ENCODE results near the gene TMEM245.

TMEM245 gene

DNA sequence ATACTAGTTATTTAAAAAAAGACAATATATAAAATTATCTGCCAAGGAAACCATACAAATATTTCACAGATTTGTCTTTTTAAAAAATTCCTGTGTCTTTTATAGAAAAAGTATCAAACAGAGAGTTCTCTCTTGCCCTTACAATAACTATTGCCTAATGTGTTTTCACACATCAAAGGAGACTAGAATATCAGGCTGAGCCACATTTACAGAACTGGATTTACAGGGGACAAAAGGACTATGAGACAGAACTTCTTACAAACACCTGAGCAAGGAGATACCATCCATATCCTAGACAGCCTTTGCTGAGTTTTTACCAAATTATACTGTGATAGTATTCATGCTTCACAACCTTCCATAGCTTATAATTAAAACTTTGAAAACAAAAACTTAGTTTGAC lies 34.2 kb downstream of the TMEM245 start:
- TF ChIP-seq, protein P1, sequence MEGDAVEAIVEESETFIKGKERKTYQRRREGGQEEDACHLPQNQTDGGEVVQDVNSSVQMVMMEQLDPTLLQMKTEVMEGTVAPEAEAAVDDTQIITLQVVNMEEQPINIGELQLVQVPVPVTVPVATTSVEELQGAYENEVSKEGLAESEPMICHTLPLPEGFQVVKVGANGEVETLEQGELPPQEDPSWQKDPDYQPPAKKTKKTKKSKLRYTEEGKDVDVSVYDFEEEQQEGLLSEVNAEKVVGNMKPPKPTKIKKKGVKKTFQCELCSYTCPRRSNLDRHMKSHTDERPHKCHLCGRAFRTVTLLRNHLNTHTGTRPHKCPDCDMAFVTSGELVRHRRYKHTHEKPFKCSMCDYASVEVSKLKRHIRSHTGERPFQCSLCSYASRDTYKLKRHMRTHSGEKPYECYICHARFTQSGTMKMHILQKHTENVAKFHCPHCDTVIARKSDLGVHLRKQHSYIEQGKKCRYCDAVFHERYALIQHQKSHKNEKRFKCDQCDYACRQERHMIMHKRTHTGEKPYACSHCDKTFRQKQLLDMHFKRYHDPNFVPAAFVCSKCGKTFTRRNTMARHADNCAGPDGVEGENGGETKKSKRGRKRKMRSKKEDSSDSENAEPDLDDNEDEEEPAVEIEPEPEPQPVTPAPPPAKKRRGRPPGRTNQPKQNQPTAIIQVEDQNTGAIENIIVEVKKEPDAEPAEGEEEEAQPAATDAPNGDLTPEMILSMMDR (conservative IDR thresholded peaks at IDR 0.05; ENCODE audit: control insufficient read depth, insufficient read depth, low read depth, low read length), result no peak

DNA sequence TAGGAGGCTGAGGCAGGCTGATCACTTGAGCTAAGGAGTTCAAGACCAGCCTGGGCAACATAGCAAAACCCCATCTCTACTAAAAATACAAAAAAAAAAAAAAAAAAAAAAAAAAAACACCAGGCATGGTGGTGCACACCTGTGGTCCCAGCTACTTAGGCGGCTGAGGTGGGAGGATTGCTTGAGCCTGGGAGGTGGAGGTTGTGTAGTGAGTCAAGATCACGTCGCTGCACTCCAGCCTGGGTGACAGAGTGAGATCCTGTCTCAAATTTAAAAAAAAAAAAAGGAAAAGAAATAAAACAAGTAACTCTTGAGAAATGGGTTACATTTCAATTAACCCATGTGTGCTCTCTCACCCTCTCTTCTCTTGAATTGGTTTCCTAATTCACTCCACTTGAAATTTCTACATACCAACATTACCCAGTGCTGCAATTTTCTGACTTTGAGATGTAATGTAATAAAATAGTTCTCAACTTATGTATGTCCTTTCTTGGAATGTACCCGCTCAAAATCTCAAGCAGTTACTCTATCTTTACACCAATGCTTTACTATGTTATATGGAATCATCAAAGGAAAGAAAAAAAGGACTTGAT lies 35.8 kb downstream of the TMEM245 start:
- H3K4me3 ChIP-seq (ENCODE audit: control insufficient read depth, low read depth, low read length), result no peak overlapping the region
- TF ChIP-seq, protein P1 (conservative IDR thresholded peaks at IDR 0.05; ENCODE audit: control insufficient read depth, insufficient read depth, low read depth, low read length), result no peak
- DNase-seq (ENCODE audit: low read depth), result no peak

More for the DNA sequence above, 34.2 kb downstream of the TMEM245 start:
- no peak for DNase-seq (ENCODE audit: low read depth)
- H3K4me3 ChIP-seq (ENCODE audit: control insufficient read depth, low read depth, low read length), result no peak overlapping the region

DNA sequence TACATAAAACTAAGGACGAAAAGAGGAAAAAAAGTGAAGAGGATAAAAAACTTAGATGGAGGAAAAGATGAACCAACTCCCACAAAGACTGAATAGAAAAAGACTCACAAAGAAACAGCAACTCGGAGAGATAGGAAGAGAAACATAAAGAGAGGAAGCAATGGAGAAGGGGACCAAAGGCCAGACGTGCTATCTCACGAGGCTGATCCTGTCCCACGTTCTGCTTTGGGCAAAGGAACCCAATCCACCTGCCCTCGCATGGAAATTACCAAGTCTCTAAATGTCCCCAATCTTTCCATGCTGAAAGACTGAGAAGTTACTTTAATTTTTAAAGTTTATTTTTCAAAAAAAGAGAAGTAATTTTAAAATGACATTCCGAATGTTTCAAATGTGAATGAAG lies 36.6 kb downstream of the TMEM245 start:
- TF ChIP-seq, protein P1 (conservative IDR thresholded peaks at IDR 0.05; ENCODE audit: control insufficient read depth, insufficient read depth, low read depth, low read length), result no peak
- H3K4me3 ChIP-seq (ENCODE audit: control insufficient read depth, low read depth, low read length), result no peak overlapping the region
- no peak for DNase-seq (ENCODE audit: low read depth)

DNA sequence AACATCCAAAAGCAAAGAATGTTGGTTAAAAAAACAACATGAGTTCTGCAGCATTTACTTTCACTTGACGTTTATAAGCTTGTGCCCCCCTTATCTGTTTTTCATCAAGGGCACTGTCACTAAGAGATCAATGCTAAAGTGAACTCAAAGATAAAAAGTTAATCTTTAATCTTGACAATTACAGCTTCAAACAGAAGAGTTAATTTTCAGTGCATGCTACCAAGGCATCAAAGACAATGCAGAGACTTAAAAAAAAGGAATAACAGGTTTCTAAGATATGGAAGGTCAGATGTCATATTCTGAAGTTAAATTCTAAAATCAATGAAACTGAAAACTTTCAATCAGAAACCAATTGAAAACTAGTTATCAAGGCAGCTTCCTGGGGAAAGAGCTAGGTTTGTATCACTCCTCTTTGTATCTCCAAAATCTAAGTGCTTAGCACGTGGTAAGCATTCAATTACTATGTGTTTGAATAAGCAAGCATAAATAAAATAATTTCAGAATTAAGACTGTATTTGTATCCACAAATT lies 37.6 kb downstream of the TMEM245 start:
- TF ChIP-seq, protein P1 (conservative IDR thresholded peaks at IDR 0.05; ENCODE audit: control insufficient read depth, insufficient read depth, low read depth, low read length), result no peak
- H3K4me3 ChIP-seq (ENCODE audit: control insufficient read depth, low read depth, low read length), result no peak overlapping the region
- no peak for DNase-seq (ENCODE audit: low read depth)

DNA sequence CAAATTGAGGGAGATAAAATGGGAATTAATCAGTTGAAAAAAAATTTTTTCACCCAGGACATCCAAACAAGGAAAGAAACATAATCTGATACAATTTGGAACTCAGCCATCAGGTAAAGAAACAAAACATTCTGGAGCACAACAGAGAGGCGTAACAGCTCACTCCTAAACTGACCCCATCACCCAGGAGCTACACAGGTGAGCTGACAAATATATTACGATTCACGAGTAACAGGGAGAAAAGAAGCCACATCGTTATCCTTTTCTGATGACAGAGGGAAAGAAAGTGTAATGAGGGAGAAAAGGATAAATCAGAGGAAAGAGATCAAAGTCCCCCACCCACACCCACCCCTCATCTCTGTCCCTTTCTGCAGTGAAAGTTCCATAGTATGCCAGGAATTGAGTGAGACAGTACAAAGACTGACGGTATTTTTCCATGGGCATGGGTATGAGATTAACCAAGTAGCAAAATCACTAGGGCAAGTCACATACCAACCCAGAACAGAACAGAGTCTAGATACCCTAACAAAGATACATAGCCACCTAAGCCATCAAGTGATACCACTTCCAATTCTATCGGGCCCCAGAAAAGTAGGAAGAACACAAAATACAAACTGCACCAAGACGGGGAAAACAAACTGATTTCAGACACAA lies 45.4 kb downstream of the TMEM245 start:
- TF ChIP-seq, protein P1 (conservative IDR thresholded peaks at IDR 0.05; ENCODE audit: control insufficient read depth, insufficient read depth, low read depth, low read length), result no peak
- no peak for DNase-seq (ENCODE audit: low read depth)
- H3K4me3 ChIP-seq (ENCODE audit: control insufficient read depth, low read depth, low read length), result no peak overlapping the region

DNA sequence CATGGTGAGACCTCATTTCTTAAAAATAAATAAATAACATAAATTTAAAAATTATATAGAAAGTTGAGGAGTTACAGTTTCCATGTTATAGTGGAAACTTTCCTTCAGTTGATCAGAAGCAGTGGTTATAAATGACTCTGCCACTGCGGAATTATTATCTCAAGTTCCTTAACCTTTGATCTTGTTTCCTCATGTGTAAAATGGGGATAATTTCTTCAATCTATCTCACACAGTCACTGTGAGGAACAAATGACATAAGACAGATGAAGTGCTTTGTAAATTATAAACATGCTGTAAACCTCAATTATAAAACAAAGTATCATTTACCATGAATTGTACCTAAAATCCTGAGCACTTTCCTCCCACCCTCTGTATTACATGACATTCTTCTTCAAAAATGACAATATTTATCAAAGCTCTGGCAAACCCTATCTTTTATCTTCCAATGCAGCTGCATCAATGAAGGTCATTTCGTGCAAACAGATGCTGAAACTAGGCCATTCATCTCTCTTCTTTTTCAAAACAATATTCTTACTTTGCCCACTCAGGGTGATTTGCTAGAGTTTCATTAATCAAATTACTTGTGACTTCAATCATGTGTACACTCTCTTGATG lies 46.8 kb downstream of the TMEM245 start:
- DNase-seq (ENCODE audit: low read depth), result no peak
- H3K4me3 ChIP-seq (ENCODE audit: control insufficient read depth, low read depth, low read length), result no peak overlapping the region
- TF ChIP-seq, protein P1 (conservative IDR thresholded peaks at IDR 0.05; ENCODE audit: control insufficient read depth, insufficient read depth, low read depth, low read length), result no peak

Data from fibroblast of mammary gland (primary cell).